Raji (cell line): ENCODE measurements around the gene CDH4.

Experiments used
- POLR2A ChIP-seq: IDR thresholded peaks from 2 replicates; pipeline ENCODE4 v1.6.1; 2011; ENCODE audit warnings: low read depth, low read length, control low read depth; ENCODE audit not compliant: insufficient read depth

CDH4 gene

GRCh38 chr20:61927826-61928541 lies 675.9 kb downstream of the CDH4 start:
- TF ChIP-seq POLR2A = no peak

- TF ChIP-seq POLR2A = no peak
Observed at GRCh38 chr20:61929561-61929960, 677.5 kb downstream of the CDH4 start.

DNA sequence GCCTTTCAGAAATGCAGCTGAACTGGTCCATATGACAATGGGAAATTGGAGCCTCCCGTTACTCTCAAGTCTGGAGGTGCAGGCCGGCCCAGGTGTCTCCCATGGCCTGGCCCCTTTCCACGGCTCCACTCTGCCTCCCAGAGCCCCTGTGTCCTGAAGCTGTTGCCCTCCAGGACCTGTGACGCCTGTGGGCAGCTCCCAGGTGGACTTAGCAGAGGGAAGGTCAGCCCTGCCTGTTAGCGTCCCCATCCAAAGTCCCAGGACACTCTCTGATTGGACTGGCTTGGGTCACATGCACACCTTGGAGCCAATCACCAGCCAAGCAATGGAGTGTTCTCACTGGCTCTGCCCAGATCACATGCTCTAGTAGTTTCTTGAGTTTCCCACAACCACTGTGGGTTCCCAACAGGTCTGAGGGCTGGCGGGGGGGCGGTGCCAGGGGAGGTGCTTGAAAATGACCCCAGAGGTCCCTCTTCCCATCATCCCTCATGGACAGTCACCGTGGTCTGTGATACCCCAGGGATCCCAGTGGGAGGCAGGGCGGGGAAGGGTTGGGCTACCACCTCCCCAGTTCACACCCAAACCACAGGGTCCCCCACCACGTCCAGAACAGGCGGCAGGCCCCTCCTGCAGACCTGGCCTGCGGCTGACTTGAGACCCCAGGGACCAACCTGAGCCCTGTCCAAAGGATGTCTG lies 678.1 kb downstream of the CDH4 start:
- no peak for TF ChIP-seq POLR2A

DNA sequence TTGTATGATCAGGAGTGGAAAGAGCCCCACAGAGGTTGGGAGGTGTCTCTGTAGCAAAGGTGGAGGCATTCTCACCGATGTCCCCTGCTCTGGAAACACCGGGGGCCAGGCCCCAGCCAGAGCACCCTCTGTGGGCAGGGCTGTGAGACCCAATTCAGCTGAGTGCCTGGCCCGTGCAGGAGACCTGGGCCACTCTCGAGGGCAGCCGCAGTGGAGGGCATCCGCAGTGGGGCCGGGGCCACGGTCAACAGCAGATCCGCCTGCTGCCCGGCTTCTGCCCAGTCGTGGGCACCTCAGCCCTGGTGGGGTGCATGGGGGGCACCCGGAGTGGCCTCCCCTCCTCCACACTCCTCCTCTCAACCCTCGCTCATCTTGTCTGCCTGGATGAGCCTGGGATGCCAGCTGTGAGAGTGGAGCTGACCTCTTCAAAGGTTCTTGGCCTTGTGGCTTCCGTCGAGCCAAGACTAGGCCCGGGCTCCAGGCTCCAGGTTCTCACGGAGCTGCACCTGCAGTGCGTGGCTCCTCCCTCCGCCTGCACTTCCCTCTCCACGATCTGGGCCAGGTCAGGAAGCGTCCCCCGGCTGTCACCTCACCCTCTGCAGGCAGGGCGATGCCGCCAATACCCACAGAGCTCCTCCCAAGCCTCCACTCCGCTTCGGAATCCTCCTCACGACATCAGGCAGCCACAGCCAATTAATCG lies 678.9 kb downstream of the CDH4 start:
- no peak for TF ChIP-seq POLR2A

DNA sequence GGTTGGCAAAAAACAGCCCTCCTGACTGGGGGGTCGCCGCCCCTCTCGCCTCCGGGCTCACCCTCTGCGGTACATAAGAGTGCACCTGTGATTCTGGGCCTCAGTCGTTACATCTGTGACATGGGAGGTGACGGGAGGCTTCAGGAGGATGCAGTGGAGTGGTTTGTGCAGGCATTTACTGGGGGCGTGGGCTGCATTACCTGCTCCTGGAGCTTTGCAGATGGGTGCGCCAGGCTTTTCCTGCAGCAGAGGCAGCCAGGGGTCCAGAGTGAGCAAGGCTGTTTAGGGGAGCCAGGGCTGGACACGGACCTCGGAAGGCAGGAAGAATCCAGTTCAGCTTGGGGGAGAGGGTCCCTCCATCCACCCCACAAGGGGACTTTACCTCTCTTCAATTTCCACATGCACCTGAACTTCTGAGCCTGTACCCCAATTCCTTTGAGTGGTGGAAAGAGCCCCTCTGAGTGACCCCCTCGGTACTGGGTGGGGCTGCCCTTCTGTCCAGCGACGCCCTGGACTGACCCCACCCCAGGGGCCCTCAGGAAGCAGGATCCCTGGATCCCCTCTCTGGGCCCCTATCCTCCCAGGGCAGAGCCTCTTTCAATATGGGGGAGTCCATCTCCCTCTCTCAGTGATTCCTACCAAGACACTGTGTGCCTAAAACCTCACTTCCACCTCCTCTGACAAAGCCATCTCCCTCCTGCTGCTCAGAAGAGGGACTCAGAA lies 679.6 kb downstream of the CDH4 start:
- no peak for TF ChIP-seq POLR2A

- TF ChIP-seq POLR2A = no peak
Observed at GRCh38 chr20:61932199-61932592, 680.1 kb downstream of the CDH4 start.

GRCh38 chr20:61932711-61933480 lies 680.8 kb downstream of the CDH4 start:
- TF ChIP-seq POLR2A = no peak

- TF ChIP-seq POLR2A = no peak
Observed at GRCh38 chr20:61933481-61933950, 681.5 kb downstream of the CDH4 start.

GRCh38 chr20:61933951-61934715 lies 682.1 kb downstream of the CDH4 start:
- no peak for TF ChIP-seq POLR2A

DNA sequence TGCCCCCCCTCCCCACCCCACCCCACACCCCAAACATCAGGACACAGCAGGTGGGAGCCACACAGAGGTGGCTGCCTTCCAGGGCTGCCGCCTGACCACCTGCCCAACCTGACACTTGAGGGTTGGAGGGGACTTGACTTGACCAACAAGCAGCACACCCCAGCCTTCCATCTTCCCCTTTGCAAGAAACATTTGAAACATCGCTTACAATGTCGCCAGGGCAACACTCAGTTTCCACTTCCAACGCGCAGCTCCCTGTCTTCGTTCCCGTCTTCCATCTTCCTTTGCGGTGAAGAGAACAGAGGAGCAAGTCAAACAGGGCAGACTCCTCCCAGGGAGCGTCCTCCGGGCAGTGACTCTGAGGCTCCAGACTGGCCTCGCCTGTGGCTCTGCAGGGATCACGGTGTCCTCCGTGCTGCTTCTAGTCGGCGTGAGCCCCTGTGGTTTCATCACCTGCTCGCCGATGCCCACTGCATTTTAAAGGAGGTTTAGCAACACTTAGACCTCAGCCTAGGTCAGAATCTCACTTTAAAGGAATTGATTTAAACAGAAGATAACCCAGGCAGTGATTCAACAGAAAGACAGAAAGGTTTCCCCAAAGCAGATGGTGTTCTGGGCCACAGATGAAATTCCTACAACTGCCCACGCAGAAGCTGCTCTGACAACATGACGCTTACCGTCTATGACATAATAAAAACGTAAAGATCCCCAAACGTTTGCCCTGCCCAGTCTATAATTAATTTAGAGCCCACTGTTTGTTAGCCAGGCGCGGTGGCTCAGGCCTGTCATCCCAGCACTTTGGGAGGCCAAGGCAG lies 682.9 kb downstream of the CDH4 start:
- no peak for TF ChIP-seq POLR2A

- no peak for TF ChIP-seq POLR2A
Observed at GRCh38 chr20:61935926-61936700, 684.1 kb downstream of the CDH4 start.

DNA sequence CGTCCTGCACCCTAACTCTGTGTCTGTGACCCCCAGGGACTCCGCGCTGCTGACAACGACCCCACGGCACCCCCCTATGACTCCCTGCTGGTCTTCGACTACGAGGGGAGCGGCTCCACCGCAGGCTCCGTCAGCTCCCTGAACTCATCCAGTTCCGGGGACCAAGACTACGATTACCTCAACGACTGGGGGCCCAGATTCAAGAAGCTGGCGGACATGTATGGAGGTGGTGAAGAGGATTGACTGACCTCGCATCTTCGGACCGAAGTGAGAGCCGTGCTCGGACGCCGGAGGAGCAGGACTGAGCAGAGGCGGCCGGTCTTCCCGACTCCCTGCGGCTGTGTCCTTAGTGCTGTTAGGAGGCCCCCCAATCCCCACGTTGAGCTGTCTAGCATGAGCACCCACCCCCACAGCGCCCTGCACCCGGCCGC lies 684.7 kb downstream of the CDH4 start:
- TF ChIP-seq POLR2A = no peak

- TF ChIP-seq POLR2A = no peak
Observed at GRCh38 chr20:61937146-61937962, 685.3 kb downstream of the CDH4 start.
